Suprapubic skin (tissue), 4 donors: ENCODE results near the gene IRF8.

ENCODE experiments used
- POLR2A ChIP-seq, 2 donors: fragments of 450-650 bp; IDR thresholded peaks; one replicate each; pipeline ENCODE4 v1.6.1; 2017; ENCODE audit warnings: antibody characterized with exemption in 2 of 2, mild to moderate bottlenecking in 2 of 2, moderate library complexity in 2 of 2
- POLR2AphosphoS5 ChIP-seq, 3 donors: sonication (generic); formaldehyde crosslinking; IDR thresholded peaks; one replicate each; pipeline ENCODE4 v1.6.1; 2017; ENCODE audit warnings: antibody characterized with exemption in 3 of 3
- TF ChIP-seq, protein P1 (sequence below), 2 donors: fragments of 200-600 bp in 1 of 2; fragments of 450-650 bp in 1 of 2; sonication (generic) in 1 of 2; IDR thresholded peaks; one replicate each; pipeline ENCODE4 v1.5.1; 2016 to 2019; ENCODE audit warnings: antibody characterized with exemption in 2 of 2, mild to moderate bottlenecking in 1 of 2, moderate library complexity in 1 of 2

DNA sequence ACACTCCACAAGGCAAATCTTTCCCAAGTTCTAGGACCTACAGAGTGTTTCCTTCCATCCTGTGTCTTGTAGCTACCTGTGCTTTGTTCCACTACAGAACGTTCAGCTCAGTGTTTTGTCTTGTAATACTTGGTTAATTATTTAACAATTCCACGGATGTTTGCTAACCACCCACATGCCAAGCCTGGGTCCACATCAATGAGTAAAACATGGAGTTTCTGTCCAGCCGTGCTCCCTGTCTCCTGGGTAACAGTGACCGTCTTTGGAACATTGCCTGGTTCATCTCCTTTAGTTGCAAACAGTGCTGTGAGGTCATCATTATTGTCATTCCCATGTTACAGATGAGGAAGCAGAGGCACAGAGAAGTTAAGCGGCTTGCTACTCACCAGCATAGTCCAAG, 41.3 kb downstream of the IRF8 start:
- TF ChIP-seq, protein P1, sequence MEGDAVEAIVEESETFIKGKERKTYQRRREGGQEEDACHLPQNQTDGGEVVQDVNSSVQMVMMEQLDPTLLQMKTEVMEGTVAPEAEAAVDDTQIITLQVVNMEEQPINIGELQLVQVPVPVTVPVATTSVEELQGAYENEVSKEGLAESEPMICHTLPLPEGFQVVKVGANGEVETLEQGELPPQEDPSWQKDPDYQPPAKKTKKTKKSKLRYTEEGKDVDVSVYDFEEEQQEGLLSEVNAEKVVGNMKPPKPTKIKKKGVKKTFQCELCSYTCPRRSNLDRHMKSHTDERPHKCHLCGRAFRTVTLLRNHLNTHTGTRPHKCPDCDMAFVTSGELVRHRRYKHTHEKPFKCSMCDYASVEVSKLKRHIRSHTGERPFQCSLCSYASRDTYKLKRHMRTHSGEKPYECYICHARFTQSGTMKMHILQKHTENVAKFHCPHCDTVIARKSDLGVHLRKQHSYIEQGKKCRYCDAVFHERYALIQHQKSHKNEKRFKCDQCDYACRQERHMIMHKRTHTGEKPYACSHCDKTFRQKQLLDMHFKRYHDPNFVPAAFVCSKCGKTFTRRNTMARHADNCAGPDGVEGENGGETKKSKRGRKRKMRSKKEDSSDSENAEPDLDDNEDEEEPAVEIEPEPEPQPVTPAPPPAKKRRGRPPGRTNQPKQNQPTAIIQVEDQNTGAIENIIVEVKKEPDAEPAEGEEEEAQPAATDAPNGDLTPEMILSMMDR (IDR thresholded peaks at IDR 0.05): no peak
- TF ChIP-seq POLR2A (IDR thresholded peaks at IDR 0.05) (no peak), POLR2AphosphoS5 (IDR thresholded peaks at IDR 0.05) (no peak)
